LNCaP clone FGC (cell line): ENCODE data around the gene HOXB8.

Source experiments
- DNase-seq: peaks from one replicate; pipeline ENCODE4 v3.0.0-alpha.2; 2011; ENCODE audit warnings: low read depth
- H3K4me3 ChIP-seq: 2 replicates; pipeline ENCODE4 v1.5.1; 2011; ENCODE audit warnings: mild to moderate bottlenecking, low read depth, low read length, control low read depth
- TF ChIP-seq, protein P1 (sequence below): IDR thresholded peaks from 2 replicates; pipeline ENCODE4 v1.5.1; 2012; ENCODE audit warnings: mild to moderate bottlenecking; ENCODE audit not compliant: control insufficient read depth, insufficient read depth; ENCODE audit errors: extremely low read depth

HOXB8 gene

DNA sequence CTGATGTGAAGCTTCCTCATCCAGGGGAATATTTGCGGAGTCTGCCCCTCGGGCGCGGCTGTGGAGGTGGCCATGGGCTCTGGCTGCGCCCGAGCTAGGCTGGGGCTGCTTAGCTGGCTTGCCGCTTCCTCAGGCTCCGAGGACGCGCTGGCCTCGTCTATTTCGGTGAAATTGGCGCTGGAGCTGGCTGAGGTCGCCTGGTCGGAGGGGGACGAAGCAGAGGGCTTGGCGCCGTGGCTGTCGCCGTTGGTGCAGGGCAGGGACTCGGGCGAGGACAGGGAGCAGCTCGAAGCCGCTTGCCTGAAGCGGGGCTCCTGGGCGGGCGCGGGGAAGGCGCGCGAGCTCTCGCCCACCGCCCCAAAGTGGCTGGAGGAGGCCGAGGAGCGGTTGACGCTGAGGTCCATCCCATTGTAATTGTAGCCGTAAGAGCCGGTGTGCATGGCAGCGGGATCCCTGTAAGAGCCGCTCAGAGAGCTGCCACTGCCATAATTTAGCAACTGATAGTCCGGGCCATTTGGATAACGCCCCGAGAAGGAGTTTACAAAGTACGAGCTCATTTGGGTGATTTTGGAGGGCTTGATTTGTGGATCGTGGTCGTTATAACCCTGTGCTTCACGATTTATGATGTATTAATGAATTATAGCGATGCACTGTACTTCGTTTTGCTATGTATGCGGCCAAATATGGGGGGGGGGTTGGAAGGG lies 21.8 kb downstream of the HOXB8 start, which contains the start of gene HOXB5:
Gene HOXB5 (minus strand): TSS at position 654 of the 704 bp plus-strand sequence. CDS start 97 bp downstream, at position 557.
- no peak within 1 kb of the TSS for H3K4me3 ChIP-seq

DNA sequence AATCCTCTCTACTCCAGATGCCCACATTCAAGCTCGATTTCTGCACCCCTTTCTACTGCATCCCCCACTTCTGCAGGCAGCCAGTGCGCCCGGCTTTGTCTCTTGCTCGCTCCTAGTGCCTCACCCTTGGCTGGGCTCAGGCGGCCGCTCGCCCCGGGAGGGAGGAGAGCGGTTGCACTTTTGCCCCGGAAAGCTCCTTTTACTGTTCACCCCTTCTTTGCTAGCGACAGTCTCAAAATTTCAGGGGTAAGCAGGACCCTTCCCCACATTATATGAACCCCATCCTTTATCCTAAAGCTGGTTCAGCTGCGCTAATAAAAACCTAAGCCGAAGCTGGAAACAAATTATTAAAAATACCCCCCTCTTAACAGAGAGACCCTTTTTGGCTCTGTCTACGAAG lies 22.5 kb downstream of the HOXB8 start:
- TF ChIP-seq, protein P1, sequence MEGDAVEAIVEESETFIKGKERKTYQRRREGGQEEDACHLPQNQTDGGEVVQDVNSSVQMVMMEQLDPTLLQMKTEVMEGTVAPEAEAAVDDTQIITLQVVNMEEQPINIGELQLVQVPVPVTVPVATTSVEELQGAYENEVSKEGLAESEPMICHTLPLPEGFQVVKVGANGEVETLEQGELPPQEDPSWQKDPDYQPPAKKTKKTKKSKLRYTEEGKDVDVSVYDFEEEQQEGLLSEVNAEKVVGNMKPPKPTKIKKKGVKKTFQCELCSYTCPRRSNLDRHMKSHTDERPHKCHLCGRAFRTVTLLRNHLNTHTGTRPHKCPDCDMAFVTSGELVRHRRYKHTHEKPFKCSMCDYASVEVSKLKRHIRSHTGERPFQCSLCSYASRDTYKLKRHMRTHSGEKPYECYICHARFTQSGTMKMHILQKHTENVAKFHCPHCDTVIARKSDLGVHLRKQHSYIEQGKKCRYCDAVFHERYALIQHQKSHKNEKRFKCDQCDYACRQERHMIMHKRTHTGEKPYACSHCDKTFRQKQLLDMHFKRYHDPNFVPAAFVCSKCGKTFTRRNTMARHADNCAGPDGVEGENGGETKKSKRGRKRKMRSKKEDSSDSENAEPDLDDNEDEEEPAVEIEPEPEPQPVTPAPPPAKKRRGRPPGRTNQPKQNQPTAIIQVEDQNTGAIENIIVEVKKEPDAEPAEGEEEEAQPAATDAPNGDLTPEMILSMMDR = no peak
- no peak for DNase-seq
- H3K4me3 ChIP-seq = no peak overlapping the region

More for the DNA sequence above, 21.8 kb downstream of the HOXB8 start, which contains the start of gene HOXB5:
- no peak for DNase-seq
- TF ChIP-seq, protein P1 = no peak

DNA sequence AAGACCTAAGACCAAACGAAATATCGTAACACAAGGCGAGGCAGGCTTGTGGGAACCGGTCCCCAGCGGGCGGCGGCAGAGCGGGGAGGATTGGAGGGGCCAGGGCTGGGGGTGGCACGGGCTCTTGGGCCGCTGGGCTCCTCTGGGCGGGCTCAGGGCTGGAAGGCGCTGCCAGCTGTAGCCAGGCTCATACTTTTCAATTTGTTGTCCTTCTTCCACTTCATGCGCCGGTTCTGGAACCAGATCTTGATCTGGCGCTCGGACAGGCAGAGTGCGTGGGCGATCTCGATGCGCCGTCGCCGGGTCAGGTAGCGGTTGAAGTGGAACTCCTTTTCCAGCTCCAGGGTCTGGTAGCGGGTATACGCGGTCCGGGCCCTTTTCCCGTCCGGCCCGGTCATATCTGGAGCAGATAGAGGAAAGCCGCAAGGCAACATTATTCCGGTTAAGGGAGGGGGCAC lies 23.0 kb downstream of the HOXB8 start:
- TF ChIP-seq, protein P1 = no peak
- H3K4me3 ChIP-seq = no peak overlapping the region
- DNase-seq = no peak

DNA sequence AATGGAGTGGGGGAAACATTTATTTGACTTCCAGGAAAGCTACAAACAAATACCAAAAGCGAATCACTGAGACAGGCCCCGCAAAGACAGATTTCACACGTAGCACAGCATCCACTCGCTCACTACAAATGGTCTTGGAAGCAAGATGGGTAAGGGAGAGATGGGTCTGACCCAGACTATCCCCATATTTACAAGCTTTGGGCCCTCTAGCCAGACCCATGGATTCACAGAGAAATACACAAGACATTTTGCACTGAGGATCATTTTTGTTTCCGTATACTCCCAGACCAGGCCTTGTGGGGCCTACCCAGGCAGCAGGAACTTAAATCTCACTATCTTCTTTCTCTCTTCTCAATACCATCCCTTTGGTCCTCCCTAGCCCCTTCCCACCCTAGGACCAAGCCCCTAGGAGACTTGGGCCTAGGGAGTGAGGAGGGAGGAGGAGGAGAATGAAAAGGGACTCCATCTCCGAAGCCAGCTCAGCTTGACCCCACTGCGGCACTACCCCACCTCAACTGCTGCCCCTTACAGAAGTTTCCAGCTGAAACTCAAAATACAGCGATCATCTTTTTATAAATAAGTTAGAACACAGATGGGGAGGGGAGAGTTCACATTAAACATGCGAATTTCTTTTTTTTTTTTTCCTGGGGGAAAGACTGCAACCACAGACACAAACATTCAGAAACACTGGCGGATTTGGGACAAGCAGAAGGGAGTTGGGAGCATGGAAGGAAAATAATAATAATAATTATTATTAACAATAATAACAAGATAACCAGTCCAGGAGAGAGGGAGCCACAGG lies 23.6 kb downstream of the HOXB8 start:
- DNase-seq = no peak
- TF ChIP-seq, protein P1 = no peak
- H3K4me3 ChIP-seq = no peak overlapping the region

DNA sequence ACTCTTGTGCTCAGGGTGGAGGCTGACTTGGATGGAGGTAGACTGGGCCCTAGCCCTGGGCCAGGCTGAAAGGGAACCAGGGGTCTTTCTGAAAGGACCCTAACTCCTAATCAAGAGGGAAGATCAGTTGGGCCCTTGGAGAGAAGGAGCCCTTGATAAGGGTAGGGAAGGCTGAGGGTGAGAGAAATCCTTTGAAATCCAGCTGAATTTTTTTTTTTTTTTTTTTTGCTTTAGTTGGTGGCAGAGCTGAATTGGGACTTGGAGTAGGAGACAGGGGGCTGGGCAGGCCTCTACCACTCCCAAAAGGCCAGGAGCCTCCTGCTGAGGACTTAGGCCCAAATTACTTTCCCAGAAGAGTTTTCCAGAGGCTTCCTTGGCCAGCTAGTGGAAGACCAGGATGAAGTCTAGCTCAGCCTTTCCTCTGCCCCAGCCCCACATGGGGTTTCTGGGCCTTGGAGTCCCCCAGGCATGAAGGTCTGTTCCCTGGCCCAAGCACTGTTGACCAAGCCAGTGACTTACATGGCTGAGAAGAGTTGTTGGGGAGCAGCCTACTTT lies 24.4 kb downstream of the HOXB8 start:
- TF ChIP-seq, protein P1 = no peak
- DNase-seq = no peak
- H3K4me3 ChIP-seq = no peak overlapping the region

DNA sequence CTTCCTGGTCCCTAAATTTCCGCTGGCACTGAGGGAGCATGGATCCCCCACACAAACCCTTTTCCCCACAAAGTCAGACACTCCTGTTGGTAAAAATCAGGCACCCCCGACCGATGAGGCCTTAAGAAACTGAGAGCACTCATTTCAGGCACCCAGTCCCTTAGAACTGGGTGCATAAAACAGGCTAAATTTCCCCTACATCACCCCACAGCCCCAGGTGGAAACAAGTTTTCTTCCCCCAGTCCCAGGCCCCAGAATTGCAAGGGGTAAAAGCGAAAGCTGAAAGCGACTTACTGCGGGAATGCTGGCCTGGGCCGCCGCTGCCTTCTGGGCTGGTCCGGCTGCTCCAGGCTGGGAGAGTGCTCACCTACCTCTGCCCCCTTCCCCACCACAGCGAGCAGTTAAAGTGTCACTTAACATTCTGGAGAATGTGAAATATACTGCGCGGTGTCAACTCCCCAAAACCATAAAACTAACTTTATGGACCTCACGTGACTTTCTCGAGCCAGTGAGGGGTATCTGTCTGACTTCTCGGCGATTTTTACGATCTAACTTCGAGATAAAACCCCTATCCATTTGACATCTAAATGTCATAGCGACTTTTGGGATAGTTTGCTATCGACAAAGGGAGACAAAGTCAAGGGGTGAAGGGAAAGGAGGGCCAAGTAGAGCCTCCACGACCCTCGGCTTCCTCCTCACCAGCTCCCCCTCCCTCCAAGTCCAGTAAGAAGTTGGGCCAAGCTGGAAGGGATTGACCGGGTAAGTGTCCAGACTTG lies 25.1 kb downstream of the HOXB8 start, which contains the start of gene HOXB3:
Gene HOXB3 (minus strand): TSS at position 411 of the 776 bp plus-strand sequence. CDS start 37,767 bp downstream, outside the sequence.
- no peak for DNase-seq
- TF ChIP-seq, protein P1 = no peak
- no peak within 1 kb of the TSS for H3K4me3 ChIP-seq
